ENCODE data around the gene MTA1. TPM values are rescaled to one million over a fixed set of nuclear protein-coding genes. Genes with fewer than 3 reads are reported as not detected.
A peak's percentile ranks its signal among the peaks of the same experiment; 100 is the strongest.

Gene MTA1
- polyA plus RNA-seq, 12 donors: 63.7 to 114 (median 75.3) TPM; not detected in 1

DNA sequence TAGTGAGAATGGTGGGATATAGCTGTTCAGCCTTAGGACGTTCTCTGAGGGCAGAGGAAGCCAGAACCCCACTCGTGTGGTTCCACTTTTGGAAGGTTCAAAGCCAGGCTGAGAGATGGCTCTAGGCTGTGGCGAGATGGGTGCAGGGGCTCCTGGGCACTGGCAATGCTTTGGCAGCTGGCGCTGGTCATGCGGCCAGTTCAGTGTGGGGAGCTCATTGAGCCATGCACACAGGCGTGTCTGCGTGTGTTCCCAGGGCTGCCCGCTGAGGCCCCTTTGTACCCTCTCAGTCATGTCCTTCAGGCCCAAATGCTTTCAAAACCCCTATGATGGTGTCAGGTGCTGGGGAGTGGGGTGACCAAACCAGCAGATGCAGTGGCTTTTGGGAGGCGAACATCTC, 19.6 kb upstream of the MTA1 start:
- DNase-seq: no peak

DNA sequence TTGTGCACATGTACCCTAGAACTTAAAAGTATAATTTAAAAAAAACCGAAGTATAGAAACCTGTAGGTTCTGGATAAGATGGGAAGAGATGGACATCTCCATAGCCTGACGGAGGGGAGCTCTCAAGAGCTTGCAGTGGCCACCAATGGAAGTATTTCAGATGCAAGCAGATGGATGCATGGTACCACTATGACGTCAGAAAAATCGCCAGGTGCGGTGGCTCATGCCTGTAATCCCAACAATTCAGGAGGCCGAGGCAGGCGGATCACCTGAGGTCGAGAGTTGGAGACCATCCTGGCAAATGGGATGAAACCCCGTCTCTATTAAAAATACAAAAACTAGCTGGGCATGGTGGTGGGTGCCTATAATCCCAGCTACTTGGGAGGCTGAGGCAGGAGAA, 17.9 kb upstream of the MTA1 start:
- no peak for DNase-seq

- DNase-seq: no peak
Measured at GRCh38 chr14:105408592-105408991, 11.0 kb upstream of the MTA1 start.

GRCh38 chr14:105409364-105409763, 10.3 kb upstream of the MTA1 start:
- DNase-seq: no peak

GRCh38 chr14:105410642-105411016, 9.0 kb upstream of the MTA1 start:
- no peak for DNase-seq

GRCh38 chr14:105411017-105411941, 8.3 kb upstream of the MTA1 start:
- DNase-seq: no peak

GRCh38 chr14:105411985-105412770, 7.4 kb upstream of the MTA1 start:
- DNase-seq: no peak

- DNase-seq: no peak
Measured at GRCh38 chr14:105412771-105413543, 6.7 kb upstream of the MTA1 start.

GRCh38 chr14:105413544-105413886, 6.1 kb upstream of the MTA1 start:
- DNase-seq: no peak

DNA sequence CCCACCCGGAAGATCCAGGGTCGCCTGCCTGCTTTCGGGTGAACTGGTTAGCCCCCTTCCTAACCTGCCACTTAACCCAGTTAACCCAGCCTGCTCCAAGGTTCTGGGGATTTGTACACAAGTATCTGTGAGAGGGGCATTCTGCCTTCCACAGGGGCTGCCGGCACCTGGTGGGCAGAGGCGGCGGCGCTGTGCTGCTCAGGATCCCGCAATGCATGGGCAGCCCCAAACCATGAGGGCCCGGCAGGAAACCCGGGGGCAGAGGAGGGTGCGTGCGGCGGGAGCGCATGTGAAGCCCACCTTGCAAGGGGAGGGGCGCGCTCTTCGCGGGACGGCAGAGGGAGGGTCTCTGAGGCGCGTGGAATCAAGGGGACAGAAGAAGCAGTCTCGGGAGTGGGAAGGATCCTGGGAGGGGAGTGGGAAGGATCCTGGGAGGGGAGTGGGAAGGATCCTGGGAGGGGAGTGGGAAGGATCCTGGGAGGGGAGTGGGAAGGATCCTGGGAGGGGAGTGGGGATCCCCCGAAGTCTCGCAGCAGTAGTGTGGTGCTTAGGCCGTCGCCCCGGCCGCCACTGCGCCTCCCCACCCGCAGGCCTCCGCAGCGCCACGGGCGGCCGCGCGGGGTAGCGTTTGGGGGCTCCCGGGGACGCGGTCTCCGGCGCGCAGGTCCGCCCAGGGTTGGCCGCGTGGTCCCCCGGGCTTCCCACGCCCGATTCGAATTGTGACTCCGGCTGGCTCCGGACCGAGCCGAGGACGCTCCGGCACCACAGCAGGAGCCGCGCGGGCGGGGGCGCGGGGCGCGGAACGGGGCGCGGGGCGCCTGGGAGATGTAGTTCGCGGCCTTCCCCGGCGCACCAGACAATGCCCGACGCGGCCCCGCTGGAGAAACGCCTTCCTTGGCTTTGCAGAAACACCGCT, 4.9 kb upstream of the MTA1 start:
- peak; percentile 68 for DNase-seq

GRCh38 chr14:105415481-105416428, 3.9 kb upstream of the MTA1 start:
- DNase-seq: no peak

GRCh38 chr14:105416671-105417070, 3.0 kb upstream of the MTA1 start:
- no peak for DNase-seq

DNA sequence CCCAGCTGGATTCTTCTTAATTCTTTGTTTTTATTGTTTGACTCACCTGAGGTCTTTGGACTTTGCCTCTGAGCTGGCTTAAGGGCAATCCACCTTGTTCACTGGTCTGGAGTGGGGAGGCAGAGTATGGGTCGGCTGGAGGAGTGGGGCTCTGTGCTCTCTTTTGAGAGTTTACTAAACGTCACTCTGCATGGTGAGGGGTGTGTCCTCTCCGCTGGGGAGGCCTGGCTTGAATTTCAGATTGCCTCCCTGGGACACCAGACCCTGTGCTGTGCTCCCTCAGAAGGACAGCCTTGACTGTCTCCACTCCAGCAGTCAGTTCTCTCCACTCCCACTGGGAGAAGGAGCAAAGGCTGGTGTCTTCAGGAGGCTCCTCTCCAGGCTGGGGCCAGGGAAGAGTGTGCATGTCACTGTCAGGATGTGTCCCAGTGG, 1.9 kb upstream of the MTA1 start:
- no peak for DNase-seq

DNA sequence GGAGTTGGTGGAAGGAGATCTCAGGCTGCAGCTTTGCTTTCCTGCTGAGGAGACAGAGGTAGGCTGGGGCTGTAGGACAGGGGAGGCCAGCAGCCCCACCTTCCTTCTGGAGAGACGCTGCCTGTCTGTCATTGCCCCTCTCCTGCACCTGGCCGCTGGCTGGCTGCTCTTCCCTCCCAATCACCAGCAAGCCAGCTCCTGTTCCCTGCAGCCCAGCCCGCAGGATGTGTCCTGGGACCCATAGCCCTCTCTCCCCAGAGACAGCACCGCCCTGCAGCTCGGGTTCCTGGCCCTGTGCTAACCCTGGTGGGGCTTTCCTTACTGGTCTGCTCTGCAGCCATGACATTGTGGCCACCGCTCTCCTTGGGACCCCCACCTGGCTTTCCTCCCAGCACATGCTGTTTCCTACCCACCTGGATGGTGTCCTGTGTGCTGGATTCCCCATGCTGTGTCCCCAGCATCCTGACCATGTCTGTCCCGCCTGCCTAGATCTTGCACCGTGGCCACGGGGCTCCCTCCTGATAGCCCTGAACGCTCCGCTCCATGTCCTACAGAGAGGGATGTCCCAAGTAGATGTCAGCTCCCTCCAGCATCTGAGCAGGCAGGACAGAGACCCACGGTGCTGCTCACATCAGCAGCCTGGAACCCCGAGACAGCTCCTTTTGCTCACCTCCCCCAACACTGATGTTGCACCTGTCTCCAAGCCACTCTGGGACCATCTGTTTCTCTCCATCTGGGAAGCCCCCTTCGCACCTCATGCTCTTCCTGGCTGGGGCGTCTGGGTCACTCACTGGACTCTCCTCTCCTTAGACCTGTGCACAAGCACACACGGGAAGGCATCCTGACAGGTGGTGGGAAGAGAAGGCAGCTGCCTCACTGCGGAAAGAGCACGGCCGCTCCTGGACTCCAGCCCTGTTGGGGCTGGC, 1.1 kb upstream of the MTA1 start:
- DNase-seq: no peak

DNA sequence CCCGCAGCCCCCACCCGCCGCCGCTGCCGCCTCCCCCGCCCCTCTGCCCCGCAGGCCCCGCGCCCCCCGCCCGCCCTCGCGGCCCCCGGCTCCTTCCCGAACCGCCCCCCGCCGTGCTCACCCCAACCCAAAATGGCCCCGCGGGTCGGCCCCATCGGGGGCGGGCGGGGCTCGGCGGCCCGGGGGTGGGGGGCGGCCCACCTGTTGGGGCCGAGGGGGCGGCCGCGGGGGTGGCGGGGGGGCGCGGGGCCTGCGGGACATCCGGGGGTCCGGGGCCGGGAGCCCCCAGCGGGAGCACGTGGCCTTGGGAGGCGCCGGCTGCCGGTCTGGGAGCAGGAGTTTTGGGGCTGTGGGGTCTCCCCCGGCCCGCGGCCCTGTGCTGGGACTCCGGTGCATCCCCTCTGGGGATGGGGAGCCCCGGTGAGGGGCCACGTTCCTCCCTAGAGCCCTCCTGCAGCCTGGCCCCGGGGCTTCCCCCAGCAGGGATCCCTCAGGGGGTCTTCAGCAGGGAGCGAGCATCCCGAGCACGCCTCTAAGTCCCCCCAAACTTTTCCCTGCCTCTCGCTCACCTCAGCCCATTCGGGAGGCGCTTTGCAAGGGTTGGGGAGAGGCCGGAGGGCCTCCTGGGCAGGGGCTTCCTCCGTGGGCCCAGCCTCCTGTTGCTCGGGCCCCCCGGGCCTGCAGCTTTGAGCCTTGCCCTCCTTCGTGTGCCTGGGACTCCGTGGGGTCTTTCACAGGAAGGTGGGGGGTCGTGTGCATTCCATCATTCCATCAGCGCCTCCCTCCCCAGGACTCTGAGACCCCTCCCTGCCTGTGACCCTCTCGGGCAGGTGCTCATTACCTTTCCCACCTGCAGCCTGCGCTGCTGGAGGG, 710 bp downstream of the MTA1 start:
- DNase-seq: no peak

- no peak for DNase-seq
Measured at GRCh38 chr14:105420974-105421674, 1.5 kb downstream of the MTA1 start.

Measured in muscle of arm (tissue), 12 donors.